IPS-NIHi7 (cell line): ENCODE data around the gene ZNF385D.
A peak's percentile ranks its signal among the peaks of the same experiment; 100 is the strongest.

Experiments used
- DNase-seq: peaks from one replicate; pipeline ENCODE4 v3.0.0; 2012; ENCODE audit warnings: mixed read lengths; ENCODE audit errors: extremely low spot score

Gene ZNF385D

DNA sequence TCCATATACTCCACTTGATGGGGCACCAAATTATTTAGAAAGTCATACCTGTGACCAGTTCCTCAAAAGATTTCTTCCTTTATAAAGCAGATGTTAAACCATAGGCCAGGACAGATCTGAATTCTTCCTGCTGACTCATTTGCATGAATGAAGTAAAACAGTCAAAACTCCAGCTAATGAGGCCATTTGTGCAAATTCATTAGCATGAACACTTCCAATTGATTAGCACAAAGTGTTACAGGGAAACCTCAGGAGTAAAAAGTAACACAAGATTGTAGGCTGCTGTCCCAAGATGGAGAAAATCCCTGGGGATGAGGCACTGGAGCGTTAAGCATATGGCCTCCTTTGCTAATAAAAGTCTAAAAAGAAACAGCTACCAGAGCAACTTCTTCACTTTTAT, 149.8 kb downstream of the ZNF385D start:
- no peak for DNase-seq

DNA sequence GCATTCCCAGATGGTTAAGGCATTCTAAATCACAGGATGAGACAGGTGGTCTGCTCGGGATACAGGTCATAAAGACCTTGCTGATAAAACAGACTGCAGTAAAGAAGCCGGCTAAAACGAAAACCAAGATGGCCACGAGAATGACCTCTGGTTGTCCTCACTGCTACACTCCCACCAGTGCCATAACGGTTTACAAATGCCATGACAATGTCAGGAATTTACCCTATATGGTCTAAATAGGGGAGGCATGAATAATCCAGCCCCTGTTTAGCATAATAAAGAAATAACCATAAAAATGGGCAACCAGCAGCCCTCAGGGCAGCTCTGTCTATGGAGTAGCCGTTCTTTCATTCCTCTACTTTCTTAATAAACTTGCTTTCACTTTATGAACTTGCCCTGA, 151.1 kb downstream of the ZNF385D start:
- DNase-seq, result no peak

DNA sequence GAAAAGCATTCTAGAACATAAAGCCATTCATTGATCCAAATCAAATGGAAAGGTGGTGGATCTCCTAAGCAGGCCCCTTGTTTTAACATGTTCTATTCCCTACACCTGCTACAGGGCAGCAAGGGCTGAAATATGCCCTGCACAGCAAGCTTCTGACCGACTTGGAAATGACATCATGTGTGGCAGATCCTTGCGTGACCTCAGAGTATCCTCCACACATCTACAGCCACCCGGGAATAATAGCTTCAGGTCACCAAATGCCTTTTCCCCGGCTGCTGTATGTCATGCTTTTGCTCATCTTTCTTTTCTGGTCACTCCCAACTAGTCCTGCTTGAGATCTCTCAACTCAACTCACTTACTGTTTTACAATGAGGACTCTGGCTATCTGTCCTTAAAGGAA, 158.2 kb downstream of the ZNF385D start:
- no peak for DNase-seq

DNA sequence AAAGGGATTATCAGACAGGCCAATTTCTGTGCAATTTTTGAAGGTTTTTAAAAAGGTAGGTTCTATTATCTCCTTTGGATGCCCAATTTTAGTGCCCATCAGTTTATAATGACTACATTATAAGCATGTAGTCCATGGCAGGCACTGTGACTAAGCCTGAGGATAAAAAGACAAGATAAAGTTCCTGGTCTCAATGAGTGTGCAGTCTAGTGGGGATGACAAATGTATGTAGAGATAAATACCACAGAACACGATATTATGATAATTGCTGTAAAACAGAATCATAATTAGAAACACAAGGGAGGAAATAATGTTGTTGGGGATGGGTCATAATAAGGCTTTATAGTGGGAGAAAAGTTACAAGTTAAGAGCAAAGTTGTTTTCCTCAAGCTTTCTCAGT, 163.1 kb downstream of the ZNF385D start:
- DNase-seq, result no peak

DNA sequence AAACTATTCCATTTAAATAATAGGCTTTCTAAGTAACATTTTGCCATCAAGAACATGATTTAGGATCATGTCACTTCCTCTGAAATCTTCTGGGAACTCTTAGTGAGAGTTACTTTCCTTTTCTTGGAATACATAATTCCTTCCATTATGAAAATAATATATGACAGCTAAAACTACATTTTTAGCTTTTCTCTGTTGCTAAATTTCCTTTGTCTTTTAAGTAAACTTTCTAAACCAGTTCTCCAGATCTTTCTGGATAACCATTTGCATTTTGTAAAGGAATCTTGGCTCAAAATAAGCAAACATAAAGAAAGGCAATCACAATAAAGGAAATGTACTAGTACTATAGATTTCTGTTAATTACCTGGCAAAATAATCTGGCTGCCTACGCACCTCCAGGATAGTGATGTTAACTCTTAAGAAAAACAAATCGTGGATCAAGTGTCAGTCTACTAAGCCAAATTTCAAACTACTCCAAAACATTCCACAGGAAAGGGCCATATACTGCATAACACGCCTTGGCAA, 165.7 kb downstream of the ZNF385D start:
- DNase-seq, result no peak

DNA sequence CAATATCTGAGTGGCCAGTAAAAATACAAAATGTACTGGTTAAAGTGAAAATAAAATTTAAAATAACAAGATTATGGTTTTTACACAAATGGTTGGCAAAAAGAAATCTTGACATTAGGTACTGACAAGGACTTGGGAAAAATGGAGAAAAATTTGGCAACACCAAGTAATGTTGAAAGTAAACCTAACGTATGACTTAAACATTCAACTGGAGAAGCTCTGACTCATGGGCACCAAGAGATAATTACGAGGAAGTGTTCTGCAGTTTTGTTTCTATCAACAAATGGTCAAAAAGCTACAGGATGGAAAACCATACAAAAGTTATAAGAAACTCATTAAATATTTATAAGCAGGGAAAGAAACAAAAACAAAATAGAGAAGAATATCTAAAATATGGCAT, 177.7 kb downstream of the ZNF385D start:
- no peak for DNase-seq

DNA sequence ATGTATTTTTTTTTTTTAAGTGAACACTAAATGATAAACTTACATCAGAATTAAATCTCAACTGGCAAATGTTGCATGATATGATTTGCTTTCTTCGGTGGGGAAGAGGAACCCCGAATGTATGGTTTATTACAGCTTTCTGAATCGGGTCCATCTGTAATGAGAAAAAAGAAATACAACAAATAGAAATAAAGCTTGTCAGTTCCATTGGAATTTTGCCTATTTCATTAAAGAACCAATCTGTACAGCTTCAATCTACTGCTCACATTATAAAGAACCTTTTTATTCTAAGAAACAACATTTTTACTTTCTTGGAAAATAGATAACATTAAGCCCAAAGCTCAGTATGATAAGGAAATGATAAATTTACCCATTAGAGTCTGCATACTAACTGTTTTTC, 186.5 kb downstream of the ZNF385D start:
- DNase-seq, result no peak

DNA sequence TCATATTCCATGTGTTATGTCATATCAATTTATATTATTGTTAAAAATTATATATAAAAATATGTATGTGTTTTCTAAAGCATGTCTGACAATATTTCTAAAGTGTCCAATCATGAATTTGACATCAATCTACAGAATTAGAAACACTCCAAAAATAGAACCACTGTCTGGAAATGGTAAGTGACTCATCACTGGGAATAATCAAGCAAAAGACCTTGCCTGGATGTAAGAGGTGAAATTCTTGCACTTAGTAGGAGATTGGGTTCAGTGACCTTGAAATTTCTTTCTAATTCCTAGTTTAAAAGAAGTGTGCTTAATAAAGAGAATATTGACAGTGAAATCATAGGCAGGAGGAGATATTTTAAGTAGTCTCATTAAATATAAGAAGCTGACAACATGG, 188.8 kb downstream of the ZNF385D start:
- DNase-seq, result no peak

DNA sequence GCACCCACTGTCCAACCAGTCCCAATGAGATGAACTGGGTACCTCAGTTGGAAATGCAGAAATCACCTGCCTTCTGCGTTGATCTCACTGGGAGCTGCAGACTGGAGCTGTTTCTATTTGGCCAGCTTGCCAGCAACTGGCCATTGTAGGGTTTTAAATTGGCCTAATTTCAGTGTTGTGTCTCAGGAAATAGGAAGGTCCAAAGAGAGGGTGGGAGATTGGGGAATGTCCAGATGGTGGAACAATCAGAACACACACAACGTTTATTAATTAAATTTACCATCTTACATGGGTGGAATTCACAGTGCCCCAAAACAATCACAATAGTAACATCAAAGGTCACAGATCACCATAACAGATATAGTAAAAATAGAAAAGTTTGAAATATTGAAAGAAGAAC, 189.5 kb downstream of the ZNF385D start:
- DNase-seq, result no peak

DNA sequence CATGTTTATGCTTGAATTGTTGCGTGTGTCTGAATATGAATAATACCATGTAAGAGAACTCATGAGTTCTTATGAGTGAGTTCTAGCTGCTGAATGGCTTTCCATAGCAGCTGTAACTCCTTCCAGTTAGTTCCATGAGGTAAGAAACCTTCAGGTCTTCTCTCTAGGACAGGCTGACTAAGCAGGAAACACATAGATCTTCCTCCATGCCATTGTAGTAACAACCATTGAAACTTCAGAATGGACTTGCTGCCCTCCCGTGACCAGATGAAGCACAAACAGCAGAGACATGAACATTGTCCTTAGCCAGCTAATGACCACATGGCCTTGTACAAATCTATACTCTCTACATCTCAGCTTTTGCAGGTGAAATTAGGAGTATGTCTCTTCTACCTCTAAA, 200.0 kb downstream of the ZNF385D start:
- DNase-seq, result peak; percentile 10

DNA sequence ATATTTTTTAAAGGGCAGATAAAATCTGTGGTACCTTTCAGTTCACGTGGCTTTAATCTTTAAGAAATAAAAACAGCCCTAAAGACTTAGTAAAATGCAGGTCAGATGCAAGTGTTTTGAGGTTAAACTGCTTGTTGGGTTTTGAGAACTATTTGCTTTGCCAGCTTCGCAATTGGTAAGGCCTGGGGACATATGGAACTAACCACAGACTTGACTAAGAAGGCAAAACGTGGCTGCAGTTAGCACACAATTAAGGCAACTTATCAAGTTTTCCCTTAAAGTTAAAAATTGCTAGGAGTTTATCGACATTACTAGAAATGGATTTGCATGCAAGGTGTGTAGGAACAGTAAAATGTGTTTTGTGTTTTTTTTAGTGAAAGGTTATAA, 206.9 kb downstream of the ZNF385D start:
- DNase-seq, result no peak

DNA sequence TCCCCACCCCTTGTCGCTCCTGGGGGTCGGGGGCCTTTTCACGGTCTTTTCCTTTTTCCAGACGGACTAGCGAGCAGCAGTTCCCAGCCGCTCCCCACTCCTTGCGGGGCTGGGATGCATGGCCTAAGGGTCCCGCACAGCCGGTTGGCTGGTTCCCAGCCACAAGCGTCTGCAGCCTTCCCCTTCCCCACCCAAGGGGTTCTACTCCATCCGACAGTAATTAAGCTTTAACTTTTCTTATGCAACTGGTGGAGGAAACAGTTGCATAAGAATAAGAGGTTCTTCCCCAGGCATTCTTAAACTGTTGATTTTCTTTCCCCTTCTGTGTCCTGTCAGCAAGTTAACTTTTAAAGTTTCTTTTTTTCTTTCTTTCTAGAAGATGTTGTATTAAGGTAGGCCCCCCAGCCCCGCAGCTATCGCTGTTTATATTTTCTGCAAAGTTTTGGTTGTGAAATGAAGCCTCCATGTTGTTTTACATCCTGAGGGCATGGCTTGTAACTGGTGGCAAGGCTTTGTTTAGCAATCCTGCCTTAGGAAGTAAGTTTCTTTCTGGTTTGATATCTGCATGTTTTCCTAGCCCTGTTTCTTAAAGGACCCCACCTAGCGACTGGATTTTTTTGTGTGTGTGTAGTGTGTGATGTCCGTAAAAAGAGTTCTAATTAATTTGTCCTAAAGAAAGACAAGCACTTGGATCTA, 207.5 kb downstream of the ZNF385D start:
- peak; percentile 26 for DNase-seq

DNA sequence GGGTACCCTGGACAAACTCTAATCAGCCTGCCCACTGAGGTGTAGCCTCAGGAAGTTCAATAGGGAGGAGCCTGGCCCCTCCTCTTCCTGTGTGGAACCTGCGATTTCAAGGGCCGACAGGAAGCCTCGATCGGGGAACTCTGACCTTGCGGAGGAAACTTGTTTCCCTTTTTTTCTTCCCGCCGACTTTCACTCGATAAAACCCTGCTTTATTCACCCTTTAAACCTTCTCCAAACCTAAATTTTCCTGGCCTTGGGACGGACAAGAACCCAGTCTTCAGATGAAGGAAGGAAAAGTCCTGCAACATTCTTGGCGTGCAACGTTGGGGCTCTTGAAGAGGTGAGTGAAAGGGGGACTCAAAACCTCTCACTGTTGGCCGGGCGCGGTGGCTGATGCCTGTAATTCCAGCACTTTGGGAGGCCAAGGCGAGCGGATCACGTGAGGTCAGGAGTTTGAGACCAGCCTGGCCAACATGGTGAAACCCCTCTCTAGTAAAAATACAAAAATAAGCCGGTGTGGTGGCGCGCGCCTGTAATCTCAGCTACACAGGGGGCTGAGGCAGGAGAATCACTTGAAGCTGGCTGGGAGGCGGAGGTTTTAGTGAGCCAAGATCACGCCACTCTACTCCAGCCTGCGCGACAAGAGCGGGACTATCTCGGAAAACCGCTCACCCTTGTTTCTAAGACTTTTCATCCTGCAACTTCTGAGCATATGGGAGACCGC, 208.2 kb downstream of the ZNF385D start:
- DNase-seq, result no peak

DNA sequence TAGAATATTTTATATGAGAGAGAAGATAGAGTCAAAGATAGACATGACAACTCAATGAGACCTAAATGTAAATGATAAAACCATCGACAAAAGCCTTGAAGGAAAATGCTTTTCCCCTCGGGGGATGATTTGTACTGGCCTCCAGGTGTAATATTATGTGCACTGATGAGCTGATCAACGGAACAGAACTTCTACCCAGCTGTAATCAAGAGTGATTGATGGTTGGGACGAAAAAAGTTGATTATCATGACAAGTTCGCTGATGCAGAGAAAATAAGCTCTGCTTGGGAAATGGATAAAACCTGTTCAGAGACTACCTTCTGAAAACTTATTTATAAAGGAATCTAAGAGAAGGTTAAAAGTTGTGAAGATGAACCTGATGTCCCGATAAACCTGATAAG, 210.7 kb downstream of the ZNF385D start:
- no peak for DNase-seq

DNA sequence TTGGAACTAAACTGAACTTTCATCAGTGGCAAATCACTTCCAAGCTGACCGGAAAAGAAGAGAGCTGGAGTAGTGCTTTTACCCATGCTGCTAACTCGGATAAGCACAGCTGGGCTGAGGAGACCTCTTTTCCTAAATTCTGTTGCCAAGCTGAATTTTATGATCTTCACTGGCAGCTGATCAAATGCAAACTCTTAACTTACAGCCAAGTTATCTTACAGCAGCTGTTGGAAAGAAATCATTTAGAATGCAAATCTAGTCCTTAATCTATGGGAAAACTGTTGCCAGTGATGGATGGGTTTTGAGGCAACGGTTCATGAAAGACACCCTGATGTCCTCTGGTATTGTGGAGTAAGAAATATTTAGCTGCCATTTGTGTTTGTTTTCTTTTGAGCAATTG, 216.5 kb downstream of the ZNF385D start:
- DNase-seq, result no peak

DNA sequence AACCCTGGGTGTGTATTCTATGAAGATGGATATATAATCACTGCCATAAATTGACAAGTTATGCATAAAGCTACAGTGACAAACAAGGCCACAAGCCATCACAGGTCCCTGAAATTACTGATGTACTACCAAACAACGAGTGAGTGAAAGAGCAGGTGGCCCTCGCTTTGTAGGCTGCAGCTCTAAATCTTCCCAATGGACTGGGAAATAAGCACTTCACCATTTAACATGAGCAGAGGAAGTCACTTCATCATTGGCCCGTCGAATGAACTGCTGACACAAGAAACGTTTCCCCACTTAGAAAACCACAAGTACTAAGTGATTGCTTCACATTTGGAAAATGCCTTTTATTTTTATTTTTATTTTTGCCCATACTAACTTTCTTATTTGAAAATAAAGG, 218.0 kb downstream of the ZNF385D start:
- DNase-seq, result no peak

DNA sequence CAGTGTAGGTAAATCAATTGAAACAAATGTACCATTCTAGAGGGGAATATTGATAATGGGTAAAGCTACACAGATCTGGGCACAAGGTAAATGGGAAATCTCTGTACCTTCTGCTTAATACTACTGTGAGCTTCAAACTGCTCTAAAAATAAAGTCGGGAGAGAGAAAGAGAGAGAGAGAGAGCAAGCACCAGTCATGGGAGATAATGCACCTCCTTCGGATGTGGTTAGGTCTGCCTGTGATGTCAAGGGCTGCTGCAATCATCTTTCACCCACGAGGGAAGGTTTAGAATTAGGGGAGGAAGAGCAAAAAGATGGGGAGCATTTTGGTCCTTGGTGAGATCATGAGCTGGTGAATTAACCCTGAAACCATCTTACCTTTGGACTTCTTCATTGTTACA, 219.1 kb downstream of the ZNF385D start:
- DNase-seq, result no peak

DNA sequence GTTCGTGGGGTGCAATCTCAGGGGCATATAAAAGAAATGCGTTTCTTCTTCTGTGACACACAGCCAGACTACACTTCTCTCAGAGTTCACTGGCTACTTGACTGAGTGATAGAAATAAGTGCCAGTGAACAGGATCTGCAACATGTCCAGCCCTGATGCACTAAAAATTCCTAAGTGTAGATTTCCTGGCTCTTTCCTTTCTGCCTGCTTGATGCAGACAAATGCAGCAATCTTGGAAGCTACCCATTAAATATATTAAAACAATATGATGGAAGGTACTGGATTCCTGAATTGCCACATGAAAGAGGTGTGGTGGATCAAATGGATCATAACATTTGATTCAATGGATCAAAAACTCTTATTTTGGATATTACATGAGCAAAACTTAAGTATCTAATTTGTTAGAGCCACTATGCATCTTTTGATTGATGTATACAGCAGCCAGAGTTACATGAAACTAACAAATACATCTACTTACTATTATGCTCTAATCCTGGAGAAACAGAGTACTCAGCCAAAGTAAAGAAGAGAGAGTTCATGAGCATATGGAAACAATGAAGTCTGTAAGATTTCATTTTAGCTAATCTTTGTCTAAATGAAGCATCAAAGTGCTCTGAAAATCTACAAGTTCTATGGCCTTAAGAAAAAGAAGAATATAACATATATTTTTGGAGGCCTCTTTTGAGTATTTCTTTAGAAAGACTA, 222.6 kb downstream of the ZNF385D start:
- no peak for DNase-seq

DNA sequence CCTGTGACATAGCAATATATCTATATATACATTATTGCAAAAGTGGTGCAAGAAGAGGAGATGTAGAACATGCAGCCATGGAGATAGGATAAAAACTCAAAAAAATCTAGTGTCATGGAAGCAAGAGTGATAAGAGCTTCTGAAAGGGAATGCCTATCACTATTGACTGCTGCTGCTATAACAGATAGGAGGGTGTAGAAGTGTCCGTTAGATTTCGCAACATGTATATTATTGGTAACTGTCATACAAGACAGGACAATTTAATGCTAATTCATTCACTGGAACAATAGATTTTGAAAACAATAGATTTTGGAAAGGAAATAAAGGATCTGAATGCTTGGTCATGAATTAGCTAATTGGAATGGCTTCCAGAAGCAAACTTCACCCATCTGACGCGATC, 224.5 kb downstream of the ZNF385D start:
- DNase-seq, result no peak

DNA sequence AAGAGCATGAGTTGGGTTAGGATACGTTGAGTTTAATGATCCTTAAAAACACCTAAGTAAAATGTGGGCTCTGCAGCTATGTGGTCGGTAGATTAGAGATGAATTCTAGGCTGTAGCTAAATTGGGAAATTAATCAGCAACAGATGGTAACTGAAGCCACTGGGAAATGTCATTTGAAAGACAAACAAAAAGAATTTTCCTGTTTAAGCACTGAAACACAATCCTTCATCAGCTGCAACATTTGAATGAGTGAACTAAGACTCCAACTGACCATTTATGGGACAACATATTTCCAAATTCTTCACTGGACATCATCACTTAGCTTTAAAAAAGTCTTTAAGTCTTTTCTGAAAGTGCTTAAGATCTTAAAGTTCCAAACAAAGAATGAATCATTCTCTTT, 226.9 kb downstream of the ZNF385D start:
- no peak for DNase-seq

DNA sequence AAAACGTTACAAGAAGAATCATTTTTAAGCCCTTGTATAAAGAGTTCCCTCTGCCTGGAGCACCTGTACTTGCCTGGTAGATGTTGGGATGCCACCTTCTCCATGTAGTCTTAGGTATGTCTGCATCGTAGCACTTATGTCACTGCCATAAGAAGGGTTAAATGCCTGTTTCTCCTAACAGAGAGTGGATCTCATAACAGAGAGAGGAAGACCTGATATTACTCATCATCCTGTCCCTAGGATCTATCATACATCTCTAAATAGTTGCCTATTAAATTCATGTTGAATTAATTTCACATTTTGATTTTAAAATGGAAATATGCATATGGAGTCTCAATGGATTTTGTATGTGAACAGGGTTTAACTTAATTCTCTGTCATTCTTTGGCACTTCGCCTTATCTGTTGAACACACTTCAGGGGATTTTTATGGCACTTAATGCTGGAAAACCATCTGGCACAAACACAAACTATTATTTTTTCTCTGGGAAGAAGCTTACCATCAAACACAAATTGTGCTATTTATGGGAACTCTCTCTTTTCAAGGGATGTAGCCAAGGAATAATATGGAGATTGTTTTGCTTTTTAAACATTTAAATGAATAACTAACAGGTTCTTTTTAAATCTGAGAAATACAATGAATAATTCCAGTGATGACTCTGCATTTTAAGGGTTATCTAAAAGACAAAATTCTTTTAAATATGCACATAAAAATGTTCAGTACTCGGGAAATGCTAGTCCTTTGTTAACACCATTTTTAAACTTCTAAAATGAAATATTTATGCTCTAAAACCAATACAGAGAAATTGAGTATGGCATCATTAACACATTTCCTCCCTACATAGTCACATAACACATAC, 230.7 kb downstream of the ZNF385D start:
- DNase-seq, result no peak

DNA sequence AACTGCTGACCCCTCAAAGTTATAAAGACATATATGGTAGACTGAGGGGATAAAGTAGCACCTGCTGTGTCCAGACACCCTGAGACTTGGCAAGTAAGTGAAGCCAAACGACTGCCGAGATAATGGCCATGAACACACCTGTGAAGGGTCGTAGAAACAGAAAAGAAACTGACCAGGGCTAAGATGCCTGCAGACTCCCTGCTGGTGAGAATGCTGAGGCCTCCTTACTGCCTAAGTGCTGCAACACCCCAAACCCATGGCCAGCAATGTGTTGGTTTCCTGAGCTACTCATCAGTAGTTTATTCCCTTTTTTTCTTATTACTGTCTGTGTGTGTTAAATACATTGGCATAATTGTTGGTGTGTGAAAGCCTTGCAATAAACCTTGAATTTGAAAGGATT, 233.8 kb downstream of the ZNF385D start:
- no peak for DNase-seq
